K562 (cell line): Measurements from ENCODE around the gene PPL.

Experiments
- BMI1 ChIP-seq: fragments of 150-350 bp; IDR thresholded peaks from 2 replicates; pipeline ENCODE4 v1.6.1; 2014; ENCODE audit warnings: low read length
- BRCA1 ChIP-seq, 2 experiments: fragments of 450-650 bp in 1 of 2; sonication (generic) in 1 of 2; formaldehyde crosslinking in 1 of 2; IDR thresholded peaks; 2 replicates each; pipeline versions ENCODE4 v1.5.0 to v1.6.1; 2017 to 2020; ENCODE audit warnings: mild to moderate bottlenecking in 1 of 2, missing genetic modification reagents in 1 of 2
- CHD2 ChIP-seq: IDR thresholded peaks from 2 replicates; pipeline ENCODE4 v1.6.1; 2011; ENCODE audit warnings: low read depth, low read length
- MAFF ChIP-seq: IDR thresholded peaks from 2 replicates; pipeline ENCODE4 v1.6.1; 2012; ENCODE audit warnings: low read length, improper control_type of control experiment
- NCOA2 ChIP-seq, 2 experiments: fragments of 450-650 bp; IDR thresholded peaks; 2 replicates each; pipeline ENCODE4 v1.6.1; 2018; ENCODE audit warnings: mild to moderate bottlenecking in 2 of 2, moderate library complexity in 1 of 2; ENCODE audit not compliant: partially characterized antibody in 2 of 2
- NELFE ChIP-seq: IDR thresholded peaks from 2 replicates; pipeline ENCODE4 v1.6.1; 2011; ENCODE audit warnings: mild to moderate bottlenecking; ENCODE audit not compliant: insufficient read depth, insufficient read length
- SMARCE1 ChIP-seq: fragments of 450-650 bp; IDR thresholded peaks from 2 replicates; pipeline ENCODE4 v1.7.1; 2016; ENCODE audit warnings: mild to moderate bottlenecking
- STAT6 ChIP-seq: sonication (generic); formaldehyde crosslinking; IDR thresholded peaks from 2 replicates; pipeline ENCODE4 v1.8.1; 2023; ENCODE audit warnings: mild to moderate bottlenecking, missing genetic modification reagents
- ZNF175 ChIP-seq: fragments of 200-800 bp; sonication (Bioruptor generic); IDR thresholded peaks from 2 replicates; pipeline ENCODE4 v1.6.1; 2016; ENCODE audit warnings: low read depth, mild to moderate bottlenecking, missing genetic modification characterization, missing compliant biosample characterization
- ZNF274 ChIP-seq: IDR thresholded peaks from 2 replicates; pipeline ENCODE4 v1.6.1; 2011; ENCODE audit warnings: low read depth, mild to moderate bottlenecking, low read length, moderate library complexity, borderline replicate concordance
- TF ChIP-seq, protein P1 (sequence below): fragments of 200-800 bp; sonication (Bioruptor generic); IDR thresholded peaks from 2 replicates; pipeline ENCODE4 v1.6.1; 2016; ENCODE audit warnings: missing genetic modification characterization, missing compliant biosample characterization
- TF ChIP-seq, protein P2 (sequence below): fragments of 200-800 bp; sonication (Bioruptor generic); IDR thresholded peaks from 2 replicates; pipeline ENCODE4 v1.6.1; 2017; ENCODE audit warnings: missing genetic modification characterization, missing compliant biosample characterization
- TF ChIP-seq, protein P3 (sequence below), 3 experiments: IDR thresholded peaks in 2 of 3; conservative IDR thresholded peaks in 1 of 3; 2 replicates each; pipeline ENCODE4 v1.5.1; 2011 to 2012; ENCODE audit warnings: low read length in 3 of 3, mild to moderate bottlenecking in 3 of 3, control low read depth in 2 of 3, improper control_type of control experiment in 1 of 3, inconsistent platforms in 1 of 3, low read depth in 1 of 3, mixed read lengths in 1 of 3, moderate library complexity in 1 of 3; ENCODE audit not compliant: insufficient read depth in 2 of 3

- TF ChIP-seq ZNF175 (CRISPR knock-in tag) = no peak
- no peak for TF ChIP-seq BRCA1 (IDR thresholded peaks at IDR 0.05)
- TF ChIP-seq BRCA1 (CRISPR knock-in tag; IDR thresholded peaks at IDR 0.05) = no peak
- no peak for TF ChIP-seq CHD2
- TF ChIP-seq, protein P1, sequence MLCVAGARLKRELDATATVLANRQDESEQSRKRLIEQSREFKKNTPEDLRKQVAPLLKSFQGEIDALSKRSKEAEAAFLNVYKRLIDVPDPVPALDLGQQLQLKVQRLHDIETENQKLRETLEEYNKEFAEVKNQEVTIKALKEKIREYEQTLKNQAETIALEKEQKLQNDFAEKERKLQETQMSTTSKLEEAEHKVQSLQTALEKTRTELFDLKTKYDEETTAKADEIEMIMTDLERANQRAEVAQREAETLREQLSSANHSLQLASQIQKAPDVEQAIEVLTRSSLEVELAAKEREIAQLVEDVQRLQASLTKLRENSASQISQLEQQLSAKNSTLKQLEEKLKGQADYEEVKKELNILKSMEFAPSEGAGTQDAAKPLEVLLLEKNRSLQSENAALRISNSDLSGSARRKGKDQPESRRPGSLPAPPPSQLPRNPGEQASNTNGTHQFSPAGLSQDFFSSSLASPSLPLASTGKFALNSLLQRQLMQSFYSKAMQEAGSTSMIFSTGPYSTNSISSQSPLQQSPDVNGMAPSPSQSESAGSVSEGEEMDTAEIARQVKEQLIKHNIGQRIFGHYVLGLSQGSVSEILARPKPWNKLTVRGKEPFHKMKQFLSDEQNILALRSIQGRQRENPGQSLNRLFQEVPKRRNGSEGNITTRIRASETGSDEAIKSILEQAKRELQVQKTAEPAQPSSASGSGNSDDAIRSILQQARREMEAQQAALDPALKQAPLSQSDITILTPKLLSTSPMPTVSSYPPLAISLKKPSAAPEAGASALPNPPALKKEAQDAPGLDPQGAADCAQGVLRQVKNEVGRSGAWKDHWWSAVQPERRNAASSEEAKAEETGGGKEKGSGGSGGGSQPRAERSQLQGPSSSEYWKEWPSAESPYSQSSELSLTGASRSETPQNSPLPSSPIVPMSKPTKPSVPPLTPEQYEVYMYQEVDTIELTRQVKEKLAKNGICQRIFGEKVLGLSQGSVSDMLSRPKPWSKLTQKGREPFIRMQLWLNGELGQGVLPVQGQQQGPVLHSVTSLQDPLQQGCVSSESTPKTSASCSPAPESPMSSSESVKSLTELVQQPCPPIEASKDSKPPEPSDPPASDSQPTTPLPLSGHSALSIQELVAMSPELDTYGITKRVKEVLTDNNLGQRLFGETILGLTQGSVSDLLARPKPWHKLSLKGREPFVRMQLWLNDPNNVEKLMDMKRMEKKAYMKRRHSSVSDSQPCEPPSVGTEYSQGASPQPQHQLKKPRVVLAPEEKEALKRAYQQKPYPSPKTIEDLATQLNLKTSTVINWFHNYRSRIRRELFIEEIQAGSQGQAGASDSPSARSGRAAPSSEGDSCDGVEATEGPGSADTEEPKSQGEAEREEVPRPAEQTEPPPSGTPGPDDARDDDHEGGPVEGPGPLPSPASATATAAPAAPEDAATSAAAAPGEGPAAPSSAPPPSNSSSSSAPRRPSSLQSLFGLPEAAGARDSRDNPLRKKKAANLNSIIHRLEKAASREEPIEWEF (CRISPR knock-in tag) = no peak
- TF ChIP-seq ZNF274 = no peak
- TF ChIP-seq, protein P2, sequence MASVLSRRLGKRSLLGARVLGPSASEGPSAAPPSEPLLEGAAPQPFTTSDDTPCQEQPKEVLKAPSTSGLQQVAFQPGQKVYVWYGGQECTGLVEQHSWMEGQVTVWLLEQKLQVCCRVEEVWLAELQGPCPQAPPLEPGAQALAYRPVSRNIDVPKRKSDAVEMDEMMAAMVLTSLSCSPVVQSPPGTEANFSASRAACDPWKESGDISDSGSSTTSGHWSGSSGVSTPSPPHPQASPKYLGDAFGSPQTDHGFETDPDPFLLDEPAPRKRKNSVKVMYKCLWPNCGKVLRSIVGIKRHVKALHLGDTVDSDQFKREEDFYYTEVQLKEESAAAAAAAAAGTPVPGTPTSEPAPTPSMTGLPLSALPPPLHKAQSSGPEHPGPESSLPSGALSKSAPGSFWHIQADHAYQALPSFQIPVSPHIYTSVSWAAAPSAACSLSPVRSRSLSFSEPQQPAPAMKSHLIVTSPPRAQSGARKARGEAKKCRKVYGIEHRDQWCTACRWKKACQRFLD (CRISPR knock-in tag) = no peak
- TF ChIP-seq STAT6 (CRISPR knock-in tag) = no peak
- no peak for TF ChIP-seq NCOA2 (IDR thresholded peaks at IDR 0.05; ENCODE audit: partially characterized antibody in 2 of 2)
- TF ChIP-seq, protein P3, sequence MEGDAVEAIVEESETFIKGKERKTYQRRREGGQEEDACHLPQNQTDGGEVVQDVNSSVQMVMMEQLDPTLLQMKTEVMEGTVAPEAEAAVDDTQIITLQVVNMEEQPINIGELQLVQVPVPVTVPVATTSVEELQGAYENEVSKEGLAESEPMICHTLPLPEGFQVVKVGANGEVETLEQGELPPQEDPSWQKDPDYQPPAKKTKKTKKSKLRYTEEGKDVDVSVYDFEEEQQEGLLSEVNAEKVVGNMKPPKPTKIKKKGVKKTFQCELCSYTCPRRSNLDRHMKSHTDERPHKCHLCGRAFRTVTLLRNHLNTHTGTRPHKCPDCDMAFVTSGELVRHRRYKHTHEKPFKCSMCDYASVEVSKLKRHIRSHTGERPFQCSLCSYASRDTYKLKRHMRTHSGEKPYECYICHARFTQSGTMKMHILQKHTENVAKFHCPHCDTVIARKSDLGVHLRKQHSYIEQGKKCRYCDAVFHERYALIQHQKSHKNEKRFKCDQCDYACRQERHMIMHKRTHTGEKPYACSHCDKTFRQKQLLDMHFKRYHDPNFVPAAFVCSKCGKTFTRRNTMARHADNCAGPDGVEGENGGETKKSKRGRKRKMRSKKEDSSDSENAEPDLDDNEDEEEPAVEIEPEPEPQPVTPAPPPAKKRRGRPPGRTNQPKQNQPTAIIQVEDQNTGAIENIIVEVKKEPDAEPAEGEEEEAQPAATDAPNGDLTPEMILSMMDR (IDR thresholded peaks at IDR 0.05 in 2 of 3, conservative IDR thresholded peaks at IDR 0.05 in 1 of 3; ENCODE audit: insufficient read depth in 2 of 3, low read depth in 1 of 3, low read length in 3 of 3) = no peak
- no peak for TF ChIP-seq NELFE
- TF ChIP-seq SMARCE1 = no peak
- TF ChIP-seq MAFF = no peak
- no peak for TF ChIP-seq BMI1
Measured at GRCh38 chr16:4868535-4868934, 68.4 kb downstream of the PPL start.
